ENCODE data around the gene OR6T1.

GRCh38 chr11:123939317-123939716 is 4.3 kb downstream of the OR6T1 start, which contains the start of gene OR4D5:
- TF ChIP-seq POLR2A (IDR thresholded peaks at IDR 0.05) = no peak
- no peak for TF ChIP-seq CTCF (IDR thresholded peaks at IDR 0.05 in 4 of 5, conservative IDR thresholded peaks at IDR 0.05 in 1 of 5)
